Right hindlimb (tissue), 1 donor: ENCODE results near the gene HSF2BP.
"Not testable (repeated sequence)": the region's sequence is repeated elsewhere in the genome, so short reads cannot be mapped to it uniquely, and the experiment has no call there.

Experiments used
- DNase-seq: peaks from one replicate; pipeline ENCODE4 v3.0.0-alpha.2; 2018

Gene HSF2BP

GRCh38 chr21:43659136-43660000, at the start of gene HSF2BP, which contains the start of gene RRP1B:
TSS of gene HSF2BP (minus strand) at chr21:43659488. CDS start at chr21:43658096, 1,392 bp downstream.
TSS of gene RRP1B (plus strand) at chr21:43659560. CDS start at chr21:43659665, 105 bp downstream.
- DNase-seq: peak; percentile 90

- no peak for DNase-seq
These were observed 49.6 kb upstream of the HSF2BP start for GRCh38 chr21:43708745-43709381.

- no peak for DNase-seq
These were observed 48.2 kb upstream of the HSF2BP start for GRCh38 chr21:43707462-43707861.

- no peak for DNase-seq
These were observed 44.0 kb upstream of the HSF2BP start for GRCh38 chr21:43703035-43703880.

- DNase-seq: no peak
These were observed 43.4 kb upstream of the HSF2BP start for GRCh38 chr21:43702785-43703034.

- DNase-seq: no peak
These were observed 42.9 kb upstream of the HSF2BP start for GRCh38 chr21:43701936-43702784.

- DNase-seq: no peak
These were observed 40.8 kb upstream of the HSF2BP start for GRCh38 chr21:43699933-43700599.

- not testable (repeated sequence) for DNase-seq
These were observed 40.1 kb upstream of the HSF2BP start for GRCh38 chr21:43699492-43699777.

- no peak for DNase-seq
These were observed 38.7 kb upstream of the HSF2BP start for GRCh38 chr21:43697758-43698643.

GRCh38 chr21:43696214-43696613, 36.9 kb upstream of the HSF2BP start:
- DNase-seq: no peak

GRCh38 chr21:43694437-43695079, 35.3 kb upstream of the HSF2BP start:
- no peak for DNase-seq

GRCh38 chr21:43693981-43694380, 34.7 kb upstream of the HSF2BP start:
- no peak for DNase-seq

GRCh38 chr21:43692949-43693348, 33.7 kb upstream of the HSF2BP start:
- no peak for DNase-seq

- DNase-seq: no peak
These were observed 32.5 kb upstream of the HSF2BP start for GRCh38 chr21:43691801-43692200.

GRCh38 chr21:43691086-43691795, 32.0 kb upstream of the HSF2BP start:
- no peak for DNase-seq

- no peak for DNase-seq
These were observed 31.1 kb upstream of the HSF2BP start for GRCh38 chr21:43690346-43690745.

GRCh38 chr21:43689556-43690337, 30.5 kb upstream of the HSF2BP start:
- DNase-seq: no peak

GRCh38 chr21:43688906-43689305, 29.6 kb upstream of the HSF2BP start:
- no peak for DNase-seq
